ENCODE data around the gene APOL2.

APOL2 gene

GRCh38 chr22:36223504-36223903, 15.8 kb downstream of the APOL2 start:
- DNase-seq (ENCODE audit: low read depth) = no peak
- no peak for TF ChIP-seq CTCF (conservative IDR thresholded peaks at IDR 0.05; ENCODE audit: control insufficient read depth, insufficient read depth, low read depth, low read length)
- H3K4me3 ChIP-seq (ENCODE audit: control insufficient read depth, low read depth, low read length) = no peak overlapping the region

DNA sequence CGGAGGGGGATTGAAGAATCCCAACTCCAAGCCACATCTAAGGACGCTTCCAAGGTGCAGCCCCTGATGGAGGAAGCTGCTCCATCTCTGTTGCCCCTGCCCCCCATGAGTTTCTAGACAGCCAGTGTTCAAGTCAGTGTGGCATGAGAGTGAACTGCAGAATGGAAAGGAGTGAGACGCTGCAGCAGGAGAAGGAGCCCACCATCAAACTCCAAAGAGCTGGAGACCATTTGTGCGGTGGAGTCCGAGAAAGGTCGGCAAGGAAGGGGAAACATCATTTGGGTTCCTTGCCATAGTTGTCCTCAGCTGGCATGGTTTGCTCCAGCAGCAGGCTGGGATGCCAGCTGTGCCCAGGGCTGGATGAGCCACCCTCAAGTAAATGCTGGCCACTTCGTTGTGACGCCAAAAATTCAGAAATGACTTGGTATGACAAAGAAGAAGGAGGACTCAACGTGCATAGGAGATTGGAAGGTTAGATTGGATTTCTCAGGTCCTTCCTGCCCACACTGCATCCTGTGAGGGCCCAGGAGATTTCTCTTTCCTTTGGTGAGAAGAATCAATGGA, 16.4 kb downstream of the APOL2 start:
- TF ChIP-seq CTCF (conservative IDR thresholded peaks at IDR 0.05; ENCODE audit: control insufficient read depth, insufficient read depth, low read depth, low read length) = no peak

DNA sequence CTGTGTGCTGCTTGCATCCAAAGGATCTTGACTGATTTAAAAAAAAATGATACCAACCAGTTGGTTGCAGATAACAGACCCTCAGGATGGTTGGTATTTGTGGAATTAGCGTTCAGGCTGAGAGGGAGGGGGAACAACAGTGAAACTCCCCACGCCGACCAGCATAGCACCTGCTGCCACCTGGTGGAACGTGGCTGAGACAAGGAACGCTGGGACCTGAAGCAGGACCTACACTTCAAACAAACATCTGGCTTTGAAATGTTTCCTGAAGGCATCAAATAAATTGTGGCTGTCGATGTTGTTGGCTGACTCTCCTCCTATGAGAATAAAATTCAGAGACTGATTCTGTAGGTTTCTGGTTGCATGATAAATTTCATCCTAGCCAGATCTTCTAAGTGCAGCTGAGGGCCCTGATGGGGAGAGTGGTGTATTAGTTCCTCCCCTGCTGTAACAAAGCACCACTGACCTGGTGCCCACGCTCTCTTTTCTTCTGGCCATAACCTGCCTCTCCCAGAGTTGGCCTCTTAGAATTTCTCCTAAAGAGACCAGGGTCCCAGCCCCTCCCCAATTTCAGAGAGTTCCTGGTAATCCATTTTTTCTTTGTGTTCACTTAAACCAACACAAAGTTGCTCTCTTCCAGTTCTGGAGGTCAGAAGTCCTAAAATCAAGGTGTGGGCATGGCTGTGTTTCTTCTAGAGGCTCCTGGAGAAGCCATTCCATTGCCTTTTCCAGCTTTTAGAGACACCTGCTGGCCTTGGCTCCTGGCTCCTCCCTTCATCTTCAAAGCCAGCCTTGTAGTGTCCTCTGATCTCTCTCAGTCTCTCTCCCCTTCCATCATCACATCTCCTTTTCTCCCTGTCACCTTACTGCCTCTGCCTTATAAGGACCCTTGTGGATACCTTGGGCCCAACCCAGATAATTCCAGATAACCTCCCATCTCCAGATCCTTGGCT, 17.3 kb downstream of the APOL2 start:
- H3K4me3 ChIP-seq (ENCODE audit: control insufficient read depth, low read depth, low read length) = no peak overlapping the region
- DNase-seq (ENCODE audit: low read depth) = peak; percentile 46
- peak; percentile 56 for TF ChIP-seq CTCF (conservative IDR thresholded peaks at IDR 0.05; ENCODE audit: control insufficient read depth, insufficient read depth, low read depth, low read length)

More for the DNA sequence above, 16.4 kb downstream of the APOL2 start:
- no peak overlapping the region for H3K4me3 ChIP-seq (ENCODE audit: control insufficient read depth, low read depth, low read length)
- no peak for DNase-seq (ENCODE audit: low read depth)

- DNase-seq (ENCODE audit: low read depth) = peak; percentile 48
- no peak overlapping the region for H3K4me3 ChIP-seq (ENCODE audit: control insufficient read depth, low read depth, low read length)
Observed at GRCh38 chr22:36220451-36220921, 18.8 kb downstream of the APOL2 start.

DNA sequence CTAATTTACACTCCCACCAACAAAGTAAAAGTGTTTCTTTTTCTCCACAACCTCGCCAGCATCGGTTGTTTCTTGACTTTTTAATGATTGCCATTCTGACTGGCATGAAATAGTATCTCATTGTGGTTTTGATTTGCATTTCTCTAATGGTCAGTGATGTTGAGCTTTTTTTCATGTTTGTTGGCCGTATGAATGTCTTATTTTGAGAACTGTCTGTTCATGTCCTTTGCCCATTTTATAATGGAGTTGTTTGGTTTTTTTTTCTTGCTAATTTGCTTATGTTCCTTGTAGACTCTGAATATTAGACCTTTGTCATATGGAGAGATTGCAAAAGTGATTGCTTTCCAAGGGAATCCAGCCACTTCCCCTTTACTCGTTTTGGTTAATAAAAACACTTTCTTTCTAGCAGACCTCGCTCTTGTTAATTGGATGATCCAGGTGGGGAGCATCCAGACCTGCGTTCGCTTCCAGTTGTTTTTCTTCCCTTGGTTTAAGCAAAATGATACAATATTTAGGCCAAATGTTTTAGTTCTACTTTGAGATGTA, 20.6 kb downstream of the APOL2 start:
- no peak for DNase-seq (ENCODE audit: low read depth)
- no peak for TF ChIP-seq CTCF (conservative IDR thresholded peaks at IDR 0.05; ENCODE audit: control insufficient read depth, insufficient read depth, low read depth, low read length)
- H3K4me3 ChIP-seq (ENCODE audit: control insufficient read depth, low read depth, low read length) = no peak overlapping the region

More at GRCh38 chr22:36220451-36220921, 18.8 kb downstream of the APOL2 start:
- TF ChIP-seq CTCF (conservative IDR thresholded peaks at IDR 0.05; ENCODE audit: control insufficient read depth, insufficient read depth, low read depth, low read length) = no peak

DNA sequence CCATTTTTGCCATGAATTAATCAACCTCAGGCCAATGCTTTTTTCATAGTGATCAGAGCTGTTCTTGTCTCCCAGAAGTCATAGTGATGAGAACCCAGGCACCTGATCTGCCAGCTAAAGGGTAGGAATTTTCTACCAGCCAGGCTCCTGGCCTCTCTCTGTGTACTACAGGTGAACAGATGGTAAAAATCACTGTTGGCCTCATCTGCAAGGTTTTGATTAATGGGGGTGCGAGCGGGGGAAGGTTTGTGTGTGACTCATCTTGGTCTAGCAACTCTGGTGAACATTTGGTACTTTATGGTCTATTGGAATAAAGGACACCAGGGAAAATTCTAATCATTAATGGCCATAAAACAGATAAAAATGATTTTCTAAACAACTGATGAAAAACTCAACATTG, 23.3 kb downstream of the APOL2 start:
- DNase-seq (ENCODE audit: low read depth) = peak; percentile 17
- no peak overlapping the region for H3K4me3 ChIP-seq (ENCODE audit: control insufficient read depth, low read depth, low read length)
- TF ChIP-seq CTCF (conservative IDR thresholded peaks at IDR 0.05; ENCODE audit: control insufficient read depth, insufficient read depth, low read depth, low read length) = no peak

Measured in fibroblast of mammary gland (primary cell).